Panc1 (cell line): Measurements from ENCODE around the gene PMPCA. TPM values are rescaled to one million over a fixed set of nuclear protein-coding genes. Genes with fewer than 3 reads are reported as not detected.

Experiments
- ATAC-seq: fragments of 200-7000 bp; cut with Tn5 transposase; 2 replicates; pipeline ENCODE4 v1.9.1; 2020; ENCODE audit warnings: mild to moderate bottlenecking, moderate library complexity
- BruUV-seq: library from RNA; stranded (reverse); fragments of 400-500 nt; replicated peaks from 2 replicates; lab custom pipeline; 2021; lab: Mats Ljungman, UMichigan
- CTCF ChIA-PET: fragments of 300-600 bp; sonication (Branson Sonifier 250); formaldehyde crosslinking; loops from one replicate; lab custom pipeline; 2022; ENCODE audit warnings: antibody characterized with exemption; lab: Charles Lee
- POLR2A ChIA-PET: fragments of 300-600 bp; sonication (Branson Sonifier 250); formaldehyde crosslinking; loops from one replicate; lab custom pipeline; 2022; ENCODE audit warnings: antibody characterized with exemption; lab: Charles Lee
- DNase-seq: peaks from one replicate; pipeline ENCODE4 v3.0.0-alpha.2; 2010; ENCODE audit warnings: low read depth, low spot score
- H3K27ac ChIP-seq: 2 replicates; pipeline ENCODE4 v1.5.1; 2011; ENCODE audit warnings: mild to moderate bottlenecking, low read length, inconsistent platforms
- H3K27me3 ChIP-seq: fragments of 200-500 bp; sonication (Bioruptor generic); 2 replicates; pipeline ENCODE4 v1.6.0; 2014; ENCODE audit warnings: low read length, inconsistent platforms; ENCODE audit not compliant: control insufficient read depth, insufficient read depth
- H3K36me3 ChIP-seq: fragments of 200-500 bp; sonication (Bioruptor generic); 2 replicates; pipeline ENCODE4 v1.5.1; 2014; ENCODE audit warnings: inconsistent platforms, mild to moderate bottlenecking, low read length, moderate library complexity; ENCODE audit not compliant: control insufficient read depth, insufficient read depth
- H3K4me1 ChIP-seq: 2 replicates; pipeline ENCODE4 v1.5.1; 2011; ENCODE audit warnings: inconsistent platforms, mild to moderate bottlenecking, low read length, moderate library complexity; ENCODE audit not compliant: control insufficient read depth, insufficient read depth
- H3K4me3 ChIP-seq, 2 experiments: 2 replicates each; pipeline ENCODE4 v1.5.1; 2011 to 2012; ENCODE audit warnings: low read depth in 2 of 2, low read length in 2 of 2, mild to moderate bottlenecking in 2 of 2, inconsistent platforms in 1 of 2, moderate library complexity in 1 of 2
- H3K9me3 ChIP-seq: fragments of 200-500 bp; sonication (Bioruptor generic); 2 replicates; pipeline ENCODE4 v1.5.1; 2014; ENCODE audit warnings: low read depth, mild to moderate bottlenecking, inconsistent platforms, low read length, moderate library complexity; ENCODE audit not compliant: control insufficient read depth, insufficient read depth
- POLR2AphosphoS5 ChIP-seq: IDR thresholded peaks from 2 replicates; pipeline ENCODE4 v1.6.1; 2012; ENCODE audit warnings: mild to moderate bottlenecking, low read depth, low read length, moderate library complexity
- SIN3A ChIP-seq: IDR thresholded peaks from 2 replicates; pipeline ENCODE4 v1.6.1; 2012; ENCODE audit warnings: low read depth, mild to moderate bottlenecking, low read length, moderate library complexity, borderline replicate concordance; ENCODE audit not compliant: insufficient read depth
- TCF7L2 ChIP-seq: IDR thresholded peaks from 2 replicates; pipeline ENCODE4 v1.6.1; 2011; ENCODE audit warnings: mild to moderate bottlenecking, low read depth, low read length, inconsistent platforms
- in situ Hi-C: cut with HindIII; loops from 2 replicates; pipeline ENCODE4 v1.10.0; 2016; ENCODE audit warnings: low sequenced_read_pairs, low pct_unique_long_range_greater_than_20kb
- intact Hi-C: fragments of 100-400 bp; cut with micrococcal nuclease; formaldehyde crosslinking; loops from one replicate; pipeline ENCODE4 v1.10.0; 2022; ENCODE audit not compliant: unreplicated experiment
- total RNA-seq: library from RNA; stranded (reverse); gene quantifications from one replicate; pipeline ENCODE4 v1.2.1, GENCODE V29; 2021; ENCODE audit not compliant: unreplicated experiment
- TF ChIP-seq, protein P1 (sequence below), 2 experiments: IDR thresholded peaks; 2 replicates each; pipeline ENCODE4 v1.6.1; 2011 to 2012; ENCODE audit warnings: low read depth in 2 of 2, control low read depth in 1 of 2, low read length in 1 of 2, mild to moderate bottlenecking in 1 of 2, moderate library complexity in 1 of 2; ENCODE audit not compliant: insufficient read depth in 1 of 2
- TF ChIP-seq, protein P2 (sequence below): fragments of 450-650 bp; IDR thresholded peaks from 2 replicates; pipeline ENCODE4 v1.5.1; 2017; ENCODE audit warnings: mild to moderate bottlenecking

Gene PMPCA
- total RNA-seq, 1 experiment from 2014 or later: 60.9 TPM

DNA sequence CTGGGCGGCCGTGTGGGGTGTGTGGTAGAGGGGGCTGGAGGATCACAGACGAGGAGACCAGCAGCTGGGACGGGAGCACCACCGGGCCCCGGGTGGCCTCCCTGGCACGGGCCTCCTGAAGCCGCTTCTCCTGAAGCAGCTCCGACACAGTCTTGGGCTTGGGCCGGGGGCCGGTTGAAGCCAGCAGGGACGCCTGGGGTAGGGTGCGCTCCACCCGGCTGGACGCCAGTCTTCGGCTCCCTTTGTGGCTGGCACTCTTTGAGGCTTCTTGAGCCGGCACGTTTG is 31.5 kb upstream of the PMPCA start:
- DNase-seq: no peak
- in situ Hi-C loops (no loop called here), intact Hi-C loops (no loop called here)
- Histone ChIP-seq H3K36me3 (no peaks in the 10 kb centered on the region), H3K27me3 (no peaks in the 10 kb centered on the region), H3K4me1 (no peaks in the 10 kb centered on the region), H3K4me3 (no peak overlapping the region), H3K9me3 (no peaks in the 10 kb centered on the region), H3K27ac (no peak overlapping the region)
- ATAC-seq: no peak
- no peak for TF ChIP-seq TCF7L2
- TF ChIP-seq, protein P1, sequence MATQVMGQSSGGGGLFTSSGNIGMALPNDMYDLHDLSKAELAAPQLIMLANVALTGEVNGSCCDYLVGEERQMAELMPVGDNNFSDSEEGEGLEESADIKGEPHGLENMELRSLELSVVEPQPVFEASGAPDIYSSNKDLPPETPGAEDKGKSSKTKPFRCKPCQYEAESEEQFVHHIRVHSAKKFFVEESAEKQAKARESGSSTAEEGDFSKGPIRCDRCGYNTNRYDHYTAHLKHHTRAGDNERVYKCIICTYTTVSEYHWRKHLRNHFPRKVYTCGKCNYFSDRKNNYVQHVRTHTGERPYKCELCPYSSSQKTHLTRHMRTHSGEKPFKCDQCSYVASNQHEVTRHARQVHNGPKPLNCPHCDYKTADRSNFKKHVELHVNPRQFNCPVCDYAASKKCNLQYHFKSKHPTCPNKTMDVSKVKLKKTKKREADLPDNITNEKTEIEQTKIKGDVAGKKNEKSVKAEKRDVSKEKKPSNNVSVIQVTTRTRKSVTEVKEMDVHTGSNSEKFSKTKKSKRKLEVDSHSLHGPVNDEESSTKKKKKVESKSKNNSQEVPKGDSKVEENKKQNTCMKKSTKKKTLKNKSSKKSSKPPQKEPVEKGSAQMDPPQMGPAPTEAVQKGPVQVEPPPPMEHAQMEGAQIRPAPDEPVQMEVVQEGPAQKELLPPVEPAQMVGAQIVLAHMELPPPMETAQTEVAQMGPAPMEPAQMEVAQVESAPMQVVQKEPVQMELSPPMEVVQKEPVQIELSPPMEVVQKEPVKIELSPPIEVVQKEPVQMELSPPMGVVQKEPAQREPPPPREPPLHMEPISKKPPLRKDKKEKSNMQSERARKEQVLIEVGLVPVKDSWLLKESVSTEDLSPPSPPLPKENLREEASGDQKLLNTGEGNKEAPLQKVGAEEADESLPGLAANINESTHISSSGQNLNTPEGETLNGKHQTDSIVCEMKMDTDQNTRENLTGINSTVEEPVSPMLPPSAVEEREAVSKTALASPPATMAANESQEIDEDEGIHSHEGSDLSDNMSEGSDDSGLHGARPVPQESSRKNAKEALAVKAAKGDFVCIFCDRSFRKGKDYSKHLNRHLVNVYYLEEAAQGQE (IDR thresholded peaks at IDR 0.05; ENCODE audit: insufficient read depth in 1 of 2, low read depth in 2 of 2, low read length in 1 of 2): no peak
- no peak for TF ChIP-seq POLR2AphosphoS5
- TF ChIP-seq, protein P2, sequence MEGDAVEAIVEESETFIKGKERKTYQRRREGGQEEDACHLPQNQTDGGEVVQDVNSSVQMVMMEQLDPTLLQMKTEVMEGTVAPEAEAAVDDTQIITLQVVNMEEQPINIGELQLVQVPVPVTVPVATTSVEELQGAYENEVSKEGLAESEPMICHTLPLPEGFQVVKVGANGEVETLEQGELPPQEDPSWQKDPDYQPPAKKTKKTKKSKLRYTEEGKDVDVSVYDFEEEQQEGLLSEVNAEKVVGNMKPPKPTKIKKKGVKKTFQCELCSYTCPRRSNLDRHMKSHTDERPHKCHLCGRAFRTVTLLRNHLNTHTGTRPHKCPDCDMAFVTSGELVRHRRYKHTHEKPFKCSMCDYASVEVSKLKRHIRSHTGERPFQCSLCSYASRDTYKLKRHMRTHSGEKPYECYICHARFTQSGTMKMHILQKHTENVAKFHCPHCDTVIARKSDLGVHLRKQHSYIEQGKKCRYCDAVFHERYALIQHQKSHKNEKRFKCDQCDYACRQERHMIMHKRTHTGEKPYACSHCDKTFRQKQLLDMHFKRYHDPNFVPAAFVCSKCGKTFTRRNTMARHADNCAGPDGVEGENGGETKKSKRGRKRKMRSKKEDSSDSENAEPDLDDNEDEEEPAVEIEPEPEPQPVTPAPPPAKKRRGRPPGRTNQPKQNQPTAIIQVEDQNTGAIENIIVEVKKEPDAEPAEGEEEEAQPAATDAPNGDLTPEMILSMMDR: no peak
- no peak for TF ChIP-seq SIN3A
- POLR2A ChIA-PET: no interaction called here
- CTCF ChIA-PET: no interaction called here
- BruUV-seq: no TSS peak

DNA sequence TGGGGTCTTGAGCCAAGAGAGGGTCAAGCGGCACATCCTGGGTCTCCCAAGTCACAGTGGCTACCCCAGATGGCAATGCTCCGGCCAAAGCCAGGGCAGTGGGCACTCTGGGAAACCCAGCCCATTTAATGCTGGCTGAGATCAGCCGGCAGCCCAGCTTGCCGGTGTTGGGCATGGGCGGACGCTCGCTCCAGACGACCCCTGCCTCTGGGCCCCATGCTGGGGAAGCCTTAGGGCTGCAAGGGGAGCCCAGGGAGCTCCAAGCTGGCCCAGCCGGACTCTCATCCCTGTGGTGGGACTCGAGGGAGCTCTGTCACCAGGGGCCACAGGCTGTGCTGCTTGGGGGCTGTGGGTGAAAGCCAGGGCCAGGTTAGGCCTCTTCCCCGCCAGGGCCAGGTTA is 31.1 kb upstream of the PMPCA start:
- Histone ChIP-seq H3K4me3 (no peak overlapping the region), H3K4me1 (no peaks in the 10 kb centered on the region), H3K36me3 (no peaks in the 10 kb centered on the region), H3K27me3 (no peaks in the 10 kb centered on the region), H3K27ac (no peak overlapping the region), H3K9me3 (no peaks in the 10 kb centered on the region)
- no TSS peak for BruUV-seq
- intact Hi-C loops: no loop called here
- DNase-seq: no peak
- POLR2A ChIA-PET: no interaction called here
- TF ChIP-seq, protein P1 (IDR thresholded peaks at IDR 0.05; ENCODE audit: insufficient read depth in 1 of 2, low read depth in 2 of 2, low read length in 1 of 2): no peak
- CTCF ChIA-PET: no interaction called here
- ATAC-seq: no peak
- in situ Hi-C loops: no loop called here
